Endothelial cell of umbilical vein (primary cell): ENCODE data around the gene SLC25A44.

Experiments used
- CTCF ChIP-seq, 2 donors: IDR thresholded peaks; 1 replicate in 1 of 2; 2 replicates in 1 of 2; pipeline ENCODE4 v1.5.1; 2011; ENCODE audit warnings: low read length in 2 of 2, mild to moderate bottlenecking in 2 of 2, moderate library complexity in 2 of 2, control low read depth in 1 of 2, inconsistent platforms in 1 of 2, low read depth in 1 of 2; ENCODE audit not compliant: insufficient read depth in 1 of 2; ENCODE audit errors: extremely low read depth in 1 of 2
- EZH2 ChIP-seq: IDR thresholded peaks from 2 replicates; pipeline ENCODE4 v1.6.1; 2012; ENCODE audit warnings: borderline replicate concordance, low read depth, mild to moderate bottlenecking, moderate library complexity, low read length, inconsistent platforms; ENCODE audit not compliant: severe bottlenecking
- GATA2 ChIP-seq: IDR thresholded peaks from 2 replicates; pipeline ENCODE4 v1.7.0; 2011; ENCODE audit warnings: low read depth, mild to moderate bottlenecking, moderate library complexity, mixed read lengths, low read length; ENCODE audit not compliant: insufficient read length, insufficient read depth
- JUN ChIP-seq: IDR thresholded peaks from 2 replicates; pipeline ENCODE4 v1.6.1; 2011; ENCODE audit warnings: borderline replicate concordance, low read depth; ENCODE audit not compliant: insufficient read length, insufficient read depth
- MAX ChIP-seq: IDR thresholded peaks from 2 replicates; pipeline ENCODE4 v1.6.1; 2011; ENCODE audit not compliant: insufficient read depth, insufficient read length
- MYC ChIP-seq: IDR thresholded peaks from one replicate; pipeline ENCODE4 v1.6.1; 2011; ENCODE audit warnings: mild to moderate bottlenecking, low read depth, low read length
- POLR2A ChIP-seq: IDR thresholded peaks from 2 replicates; pipeline ENCODE4 v1.6.1; 2012; ENCODE audit warnings: low read depth, mild to moderate bottlenecking, control low read depth, low read length
- POLR2AphosphoS5 ChIP-seq: IDR thresholded peaks from 2 replicates; pipeline ENCODE4 v1.6.1; 2012; ENCODE audit warnings: low read depth, mild to moderate bottlenecking, control low read depth, low read length, moderate library complexity; ENCODE audit not compliant: insufficient read depth

- TF ChIP-seq CTCF (IDR thresholded peaks at IDR 0.05; ENCODE audit: extremely low read depth in 1 of 2, insufficient read depth in 1 of 2, low read depth in 1 of 2, low read length in 2 of 2) (no peak), EZH2 (no peak), POLR2A (no peak), POLR2AphosphoS5 (no peak), MAX (no peak), JUN (no peak), MYC (no peak), GATA2 (no peak)
These were observed 65.0 kb downstream of the SLC25A44 start for GRCh38 chr1:156258859-156259258.
